Astrocyte of the cerebellum (primary cell): ENCODE data around the gene EPHB2.

Experiments
- DNase-seq: peaks from one replicate; pipeline ENCODE4 v3.0.0-alpha.2; 2011; ENCODE audit warnings: low read depth
- H3K4me3 ChIP-seq: 2 replicates; pipeline ENCODE4 v1.5.1; 2011; ENCODE audit warnings: mild to moderate bottlenecking, low read depth, low read length, moderate library complexity
- CTCF ChIP-seq: IDR thresholded peaks from 2 replicates; pipeline ENCODE4 v1.5.1; 2012; ENCODE audit warnings: low read length, low read depth, moderate library complexity, mild to moderate bottlenecking; ENCODE audit errors: missing control alignments
- in situ Hi-C: cut with HindIII; loops from 2 replicates; pipeline ENCODE4 v1.10.0; 2017; ENCODE audit warnings: low sequenced_read_pairs

The EPHB2 gene

GRCh38 chr1:22959545-22960360 is 249.1 kb downstream of the EPHB2 start:
- H3K4me3 ChIP-seq, result no peak overlapping the region
- in situ Hi-C loops, result no loop called here
- no peak for TF ChIP-seq CTCF
- no peak for DNase-seq

- H3K4me3 ChIP-seq, result no peak overlapping the region
- DNase-seq, result no peak
- no peak for TF ChIP-seq CTCF
- in situ Hi-C loops, result no loop called here
These were observed 251.9 kb downstream of the EPHB2 start for GRCh38 chr1:22962558-22962957.

GRCh38 chr1:22963044-22963677 is 252.5 kb downstream of the EPHB2 start:
- H3K4me3 ChIP-seq, result no peak overlapping the region
- TF ChIP-seq CTCF, result no peak
- DNase-seq, result no peak
- in situ Hi-C loops, result no loop called here

- DNase-seq, result no peak
- H3K4me3 ChIP-seq, result no peak overlapping the region
- in situ Hi-C loops, result no loop called here
- no peak for TF ChIP-seq CTCF
These were observed 255.7 kb downstream of the EPHB2 start for GRCh38 chr1:22966309-22966708.

- DNase-seq, result no peak
- no peak overlapping the region for H3K4me3 ChIP-seq
- TF ChIP-seq CTCF, result no peak
- in situ Hi-C loops, result no loop called here
These were observed 257.2 kb downstream of the EPHB2 start for GRCh38 chr1:22967833-22968232.

GRCh38 chr1:22969304-22969709 is 258.7 kb downstream of the EPHB2 start:
- TF ChIP-seq CTCF, result no peak
- no peak overlapping the region for H3K4me3 ChIP-seq
- in situ Hi-C loops, result no loop called here
- DNase-seq, result peak; percentile 51
